B cell (primary cell): ENCODE measurements around the gene AKR1B15.

Experiments
- CTCF ChIP-seq: fragments of 200-600 bp; IDR thresholded peaks from one replicate; pipeline ENCODE4 v1.8.0; 2022; ENCODE audit warnings: antibody characterized with exemption, mild to moderate bottlenecking
- EZH2 ChIP-seq: IDR thresholded peaks from 2 replicates; pipeline ENCODE4 v1.6.1; 2012; ENCODE audit warnings: borderline replicate concordance, low read depth, mild to moderate bottlenecking, moderate library complexity, low read length; ENCODE audit not compliant: insufficient read depth, poor library complexity, severe bottlenecking

- no peak for TF ChIP-seq CTCF
- TF ChIP-seq EZH2, result no peak
These were observed 48.5 kb upstream of the AKR1B15 start for GRCh38 chr7:134500406-134500805.
